ENCODE results near the gene FTSJ3. TPM values are rescaled to one million over a fixed set of nuclear protein-coding genes. Genes with fewer than 3 reads are reported as not detected.
A peak's percentile ranks its signal among the peaks of the same experiment; 100 is the strongest.

The FTSJ3 gene
- total and polyA plus RNA-seq, 2 experiments from 2014 or later = 29.2 to 61.5 TPM

DNA sequence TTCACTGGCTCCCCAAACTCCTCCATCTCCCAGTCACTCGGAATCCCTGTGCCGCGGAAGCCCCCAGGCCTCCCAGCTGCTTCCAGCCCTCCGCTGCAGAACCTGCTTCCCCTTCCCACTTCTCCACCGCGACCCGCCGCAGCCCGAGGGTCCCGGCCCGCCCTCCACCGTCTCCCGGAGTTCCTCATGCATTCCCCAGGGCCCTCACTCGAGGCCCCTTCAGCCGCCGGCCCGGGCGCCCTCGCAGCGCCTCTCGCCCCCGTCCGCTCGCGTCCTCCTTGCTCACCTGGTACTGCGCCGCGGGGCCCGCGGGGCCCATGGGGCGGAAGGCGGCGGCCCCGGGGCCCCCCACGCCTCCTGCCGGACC, 14.7 kb upstream of the FTSJ3 start (continued):
- TF ChIP-seq, protein P1, sequence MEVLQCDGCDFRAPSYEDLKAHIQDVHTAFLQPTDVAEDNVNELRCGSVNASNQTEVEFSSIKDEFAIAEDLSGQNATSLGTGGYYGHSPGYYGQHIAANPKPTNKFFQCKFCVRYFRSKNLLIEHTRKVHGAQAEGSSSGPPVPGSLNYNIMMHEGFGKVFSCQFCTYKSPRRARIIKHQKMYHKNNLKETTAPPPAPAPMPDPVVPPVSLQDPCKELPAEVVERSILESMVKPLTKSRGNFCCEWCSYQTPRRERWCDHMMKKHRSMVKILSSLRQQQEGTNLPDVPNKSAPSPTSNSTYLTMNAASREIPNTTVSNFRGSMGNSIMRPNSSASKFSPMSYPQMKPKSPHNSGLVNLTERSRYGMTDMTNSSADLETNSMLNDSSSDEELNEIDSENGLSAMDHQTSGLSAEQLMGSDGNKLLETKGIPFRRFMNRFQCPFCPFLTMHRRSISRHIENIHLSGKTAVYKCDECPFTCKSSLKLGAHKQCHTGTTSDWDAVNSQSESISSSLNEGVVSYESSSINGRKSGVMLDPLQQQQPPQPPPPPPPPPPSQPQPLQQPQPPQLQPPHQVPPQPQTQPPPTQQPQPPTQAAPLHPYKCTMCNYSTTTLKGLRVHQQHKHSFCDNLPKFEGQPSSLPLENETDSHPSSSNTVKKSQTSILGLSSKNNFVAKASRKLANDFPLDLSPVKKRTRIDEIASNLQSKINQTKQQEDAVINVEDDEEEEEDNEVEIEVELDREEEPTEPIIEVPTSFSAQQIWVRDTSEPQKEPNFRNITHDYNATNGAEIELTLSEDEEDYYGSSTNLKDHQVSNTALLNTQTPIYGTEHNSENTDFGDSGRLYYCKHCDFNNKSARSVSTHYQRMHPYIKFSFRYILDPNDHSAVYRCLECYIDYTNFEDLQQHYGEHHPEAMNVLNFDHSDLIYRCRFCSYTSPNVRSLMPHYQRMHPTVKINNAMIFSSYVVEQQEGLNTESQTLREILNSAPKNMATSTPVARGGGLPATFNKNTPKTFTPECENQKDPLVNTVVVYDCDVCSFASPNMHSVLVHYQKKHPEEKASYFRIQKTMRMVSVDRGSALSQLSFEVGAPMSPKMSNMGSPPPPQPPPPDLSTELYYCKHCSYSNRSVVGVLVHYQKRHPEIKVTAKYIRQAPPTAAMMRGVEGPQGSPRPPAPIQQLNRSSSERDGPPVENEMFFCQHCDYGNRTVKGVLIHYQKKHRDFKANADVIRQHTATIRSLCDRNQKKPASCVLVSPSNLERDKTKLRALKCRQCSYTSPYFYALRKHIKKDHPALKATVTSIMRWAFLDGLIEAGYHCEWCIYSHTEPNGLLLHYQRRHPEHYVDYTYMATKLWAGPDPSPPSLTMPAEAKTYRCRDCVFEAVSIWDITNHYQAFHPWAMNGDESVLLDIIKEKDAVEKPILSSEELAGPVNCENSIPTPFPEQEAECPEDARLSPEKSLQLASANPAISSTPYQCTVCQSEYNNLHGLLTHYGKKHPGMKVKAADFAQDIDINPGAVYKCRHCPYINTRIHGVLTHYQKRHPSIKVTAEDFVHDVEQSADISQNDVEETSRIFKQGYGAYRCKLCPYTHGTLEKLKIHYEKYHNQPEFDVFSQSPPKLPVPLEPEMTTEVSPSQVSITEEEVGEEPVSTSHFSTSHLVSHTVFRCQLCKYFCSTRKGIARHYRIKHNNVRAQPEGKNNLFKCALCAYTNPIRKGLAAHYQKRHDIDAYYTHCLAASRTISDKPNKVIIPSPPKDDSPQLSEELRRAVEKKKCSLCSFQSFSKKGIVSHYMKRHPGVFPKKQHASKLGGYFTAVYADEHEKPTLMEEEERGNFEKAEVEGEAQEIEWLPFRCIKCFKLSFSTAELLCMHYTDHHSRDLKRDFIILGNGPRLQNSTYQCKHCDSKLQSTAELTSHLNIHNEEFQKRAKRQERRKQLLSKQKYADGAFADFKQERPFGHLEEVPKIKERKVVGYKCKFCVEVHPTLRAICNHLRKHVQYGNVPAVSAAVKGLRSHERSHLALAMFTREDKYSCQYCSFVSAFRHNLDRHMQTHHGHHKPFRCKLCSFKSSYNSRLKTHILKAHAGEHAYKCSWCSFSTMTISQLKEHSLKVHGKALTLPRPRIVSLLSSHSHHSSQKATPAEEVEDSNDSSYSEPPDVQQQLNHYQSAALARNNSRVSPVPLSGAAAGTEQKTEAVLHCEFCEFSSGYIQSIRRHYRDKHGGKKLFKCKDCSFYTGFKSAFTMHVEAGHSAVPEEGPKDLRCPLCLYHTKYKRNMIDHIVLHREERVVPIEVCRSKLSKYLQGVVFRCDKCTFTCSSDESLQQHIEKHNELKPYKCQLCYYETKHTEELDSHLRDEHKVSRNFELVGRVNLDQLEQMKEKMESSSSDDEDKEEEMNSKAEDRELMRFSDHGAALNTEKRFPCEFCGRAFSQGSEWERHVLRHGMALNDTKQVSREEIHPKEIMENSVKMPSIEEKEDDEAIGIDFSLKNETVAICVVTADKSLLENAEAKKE (CRISPR knock-in tag; IDR thresholded peaks at IDR 0.05) = no peak
- TF ChIP-seq CREB1 (CRISPR knock-in tag; IDR thresholded peaks at IDR 0.05; ENCODE audit: low read depth) (no peak), POLR2AphosphoS5 (IDR thresholded peaks at IDR 0.05; ENCODE audit: low read depth) (no peak)
- TF ChIP-seq, protein P2, sequence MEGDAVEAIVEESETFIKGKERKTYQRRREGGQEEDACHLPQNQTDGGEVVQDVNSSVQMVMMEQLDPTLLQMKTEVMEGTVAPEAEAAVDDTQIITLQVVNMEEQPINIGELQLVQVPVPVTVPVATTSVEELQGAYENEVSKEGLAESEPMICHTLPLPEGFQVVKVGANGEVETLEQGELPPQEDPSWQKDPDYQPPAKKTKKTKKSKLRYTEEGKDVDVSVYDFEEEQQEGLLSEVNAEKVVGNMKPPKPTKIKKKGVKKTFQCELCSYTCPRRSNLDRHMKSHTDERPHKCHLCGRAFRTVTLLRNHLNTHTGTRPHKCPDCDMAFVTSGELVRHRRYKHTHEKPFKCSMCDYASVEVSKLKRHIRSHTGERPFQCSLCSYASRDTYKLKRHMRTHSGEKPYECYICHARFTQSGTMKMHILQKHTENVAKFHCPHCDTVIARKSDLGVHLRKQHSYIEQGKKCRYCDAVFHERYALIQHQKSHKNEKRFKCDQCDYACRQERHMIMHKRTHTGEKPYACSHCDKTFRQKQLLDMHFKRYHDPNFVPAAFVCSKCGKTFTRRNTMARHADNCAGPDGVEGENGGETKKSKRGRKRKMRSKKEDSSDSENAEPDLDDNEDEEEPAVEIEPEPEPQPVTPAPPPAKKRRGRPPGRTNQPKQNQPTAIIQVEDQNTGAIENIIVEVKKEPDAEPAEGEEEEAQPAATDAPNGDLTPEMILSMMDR (conservative IDR thresholded peaks at IDR 0.05; ENCODE audit: low read depth in 2 of 2) = no peak

DNA sequence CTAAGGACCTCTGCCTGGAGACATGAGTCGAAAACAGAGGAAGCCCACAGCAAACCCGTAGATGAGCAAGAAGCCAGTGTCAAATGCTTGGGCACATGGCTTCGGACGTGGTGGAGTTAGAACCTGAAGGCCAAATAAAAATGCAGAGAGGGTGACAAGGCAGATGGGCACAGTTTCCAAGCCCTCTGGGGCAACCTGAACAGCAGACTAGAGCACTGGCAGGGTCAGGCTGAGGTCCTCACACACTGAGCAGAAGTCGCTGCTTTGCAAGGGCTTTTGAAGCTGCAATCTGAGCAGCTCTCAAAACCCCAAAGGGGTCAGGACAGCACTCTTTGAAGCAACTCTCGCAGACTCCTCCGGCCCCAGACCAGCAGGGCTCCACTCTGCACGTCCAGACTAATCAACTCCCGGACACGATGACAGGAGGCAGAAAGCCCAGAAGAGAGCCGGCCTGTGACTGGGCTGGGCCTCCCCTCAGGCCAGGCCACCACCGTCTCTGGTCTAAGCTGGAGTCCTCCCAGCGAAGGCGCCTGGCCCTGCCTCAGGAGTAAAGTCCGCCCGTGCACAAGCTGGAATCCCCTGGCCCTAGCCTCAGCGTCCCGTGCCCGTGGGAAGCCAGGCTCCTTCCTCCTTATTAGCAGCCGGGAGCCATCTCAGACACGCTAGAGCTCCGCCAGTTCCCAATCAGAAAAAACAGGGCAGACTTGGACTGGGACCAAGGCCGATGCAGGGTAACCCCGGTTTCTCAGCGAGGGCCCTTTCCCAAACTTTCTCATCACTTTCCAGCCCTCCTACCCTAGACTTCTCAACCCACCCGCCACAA, 14.1 kb upstream of the FTSJ3 start:
- peak overlapping the region; percentile 80; the same call in 1 of the 2 replicates for H2AFZ ChIP-seq
- TF ChIP-seq NANOG (IDR thresholded peaks at IDR 0.05; ENCODE audit: borderline replicate concordance) (no peak), EZH2phosphoT487 (IDR thresholded peaks at IDR 0.05; ENCODE audit: unreplicated experiment) (no peak), EZH2 (IDR thresholded peaks at IDR 0.05; ENCODE audit: low read depth, unreplicated experiment) (no peak), ZNF114 (CRISPR knock-in tag; IDR thresholded peaks at IDR 0.05) (no peak), STAT1 (IDR thresholded peaks at IDR 0.05; ENCODE audit: unreplicated experiment) (no peak), POLR2AphosphoS5 (IDR thresholded peaks at IDR 0.05; ENCODE audit: low read depth) (no peak)
- TF ChIP-seq, protein P2 (conservative IDR thresholded peaks at IDR 0.05; ENCODE audit: low read depth in 2 of 2) = no peak

More for the DNA sequence above, 14.1 kb upstream of the FTSJ3 start:
- no peaks in the 10 kb centered on the region for H3K36me3 ChIP-seq (ENCODE audit: insufficient read depth)
- no peaks in the 10 kb centered on the region for H3K9me2 ChIP-seq (ENCODE audit: insufficient read depth)
- peaks cover 44% of the 10 kb centered on the region for H3K79me2 ChIP-seq (replicated peaks; ENCODE audit: insufficient read depth)
- Mint-ChIP-seq H3K4me1 (peaks cover 39% of the 10 kb centered on the region), H3K4me3 (peak overlapping the region; percentile 97), H3K27ac (peak overlapping the region; percentile 93), H3K9me3 (no peaks in the 10 kb centered on the region), H3K36me3 (ENCODE audit: low read depth) (peaks cover 7% of the 10 kb centered on the region; the same call in 2 of the 3 replicates), H3K27me3 (ENCODE audit: insufficient read depth, low read depth, poor library complexity) (peaks cover 17% of the 10 kb centered on the region)
- H4K20me1 ChIP-seq (replicated peaks; ENCODE audit: insufficient read depth) = peaks cover 7% of the 10 kb centered on the region; the same call in 1 of the 2 replicates
- H3K4me1 ChIP-seq (ENCODE audit: insufficient read depth) = peaks cover 28% of the 10 kb centered on the region
- H3K27me3 ChIP-seq (ENCODE audit: insufficient read depth) = peaks cover 19% of the 10 kb centered on the region
- peak; percentile 4 for ATAC-seq
- H3F3A ChIP-seq (replicated peaks; ENCODE audit: low read depth) = 0 out of 2 replicates have a peak, but pooled peaks cover 8% of the 10 kb centered on the region
- peak overlapping the region; percentile 94 for H3K4me3 ChIP-seq
- 0 out of 2 replicates have a peak overlapping the region, but pooled peaks have one; percentile 66 for H3K27ac ChIP-seq (ENCODE audit: low read depth)
- DNase-seq (ENCODE audit: low spot score) = peak; percentile 39
- peak overlapping the region; percentile 97 for H3K4me2 ChIP-seq
